Brain microvascular endothelial cell (primary cell): ENCODE results near the gene RBKS.

Experiments
- DNase-seq: peaks from one replicate; pipeline ENCODE4 v3.0.0-alpha.2; 2020
- H3K27ac ChIP-seq: fragments of 250-450 bp; sonication (Bioruptor Pico); 2 replicates; pipeline ENCODE4 v1.5.1; 2020; ENCODE audit warnings: mild to moderate bottlenecking, moderate library complexity
- H3K27me3 ChIP-seq: fragments of 250-450 bp; sonication (Bioruptor Pico); replicated peaks from 2 replicates; pipeline ENCODE4 v1.5.1; 2020; ENCODE audit warnings: mild to moderate bottlenecking
- H3K36me3 ChIP-seq: fragments of 250-450 bp; sonication (Bioruptor Pico); replicated peaks from 2 replicates; pipeline ENCODE4 v1.5.1; 2020; ENCODE audit warnings: mild to moderate bottlenecking
- H3K4me3 ChIP-seq: 2 replicates; pipeline ENCODE4 v1.5.1; 2011; ENCODE audit warnings: low read depth, mild to moderate bottlenecking, control low read depth, low read length, moderate library complexity
- CTCF ChIP-seq: IDR thresholded peaks from 2 replicates; pipeline ENCODE4 v1.5.1; 2011; ENCODE audit warnings: low read depth, mild to moderate bottlenecking, moderate library complexity, low read length, control low read depth, inconsistent platforms; ENCODE audit errors: missing control alignments
- in situ Hi-C: cut with HindIII; loops from 2 replicates; pipeline ENCODE4 v1.10.0; 2017; ENCODE audit warnings: low sequenced_read_pairs, low pct_ligation_motif_present

RBKS gene

GRCh38 chr2:27736031-27736889, 153.9 kb downstream of the RBKS start:
- H3K27ac ChIP-seq: no peak overlapping the region
- no peaks in the 10 kb centered on the region for H3K36me3 ChIP-seq
- no peak for DNase-seq
- in situ Hi-C loops: no loop called here
- no peak for TF ChIP-seq CTCF
- no peak overlapping the region for H3K4me3 ChIP-seq
- H3K27me3 ChIP-seq: no peaks in the 10 kb centered on the region

GRCh38 chr2:27735263-27735904, 154.8 kb downstream of the RBKS start:
- no peaks in the 10 kb centered on the region for H3K36me3 ChIP-seq
- no peaks in the 10 kb centered on the region for H3K27me3 ChIP-seq
- no peak for TF ChIP-seq CTCF
- peak; percentile 18 for DNase-seq
- in situ Hi-C loops: no loop called here
- H3K27ac ChIP-seq: no peak overlapping the region
- H3K4me3 ChIP-seq: peak overlapping the region; percentile 46

GRCh38 chr2:27734305-27734704, 155.9 kb downstream of the RBKS start:
- no peak for DNase-seq
- Histone ChIP-seq H3K27ac (no peak overlapping the region), H3K4me3 (no peak overlapping the region), H3K36me3 (no peaks in the 10 kb centered on the region), H3K27me3 (no peaks in the 10 kb centered on the region)
- no peak for TF ChIP-seq CTCF
- in situ Hi-C loops: no loop called here
